Loucy (cell line): Measurements from ENCODE around the gene GPC5.

ENCODE experiments used
- EZH2phosphoT487 ChIP-seq: fragments of 200-600 bp; IDR thresholded peaks from 2 replicates; pipeline ENCODE4 v1.6.1; 2018; ENCODE audit warnings: antibody characterized with exemption, mild to moderate bottlenecking, moderate library complexity, borderline replicate concordance
- TF ChIP-seq, protein P1 (sequence below): fragments of 200-600 bp; sonication (generic); conservative IDR thresholded peaks from 2 replicates; pipeline ENCODE4 v1.5.1; 2014; ENCODE audit warnings: mild to moderate bottlenecking, antibody characterized with exemption, low read length

DNA sequence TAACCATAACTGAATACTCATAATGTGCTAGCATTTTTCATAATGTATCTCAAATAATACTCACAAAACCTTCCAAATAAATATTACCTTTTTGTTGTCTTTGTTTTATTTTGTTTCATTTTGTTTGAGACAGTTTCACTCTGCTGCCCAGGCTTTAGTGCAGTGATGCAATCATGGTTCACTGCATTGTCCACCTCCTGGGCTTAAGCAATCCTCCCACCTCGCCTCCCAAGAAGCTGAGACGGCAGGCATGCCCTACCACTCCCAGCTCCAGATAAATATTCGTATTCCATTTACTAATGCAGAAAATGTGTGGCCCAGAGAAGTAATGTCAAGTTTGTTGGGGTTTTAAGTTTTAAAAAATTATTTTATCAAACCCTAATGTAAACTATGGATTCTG is 739.1 kb downstream of the GPC5 start:
- TF ChIP-seq, protein P1, sequence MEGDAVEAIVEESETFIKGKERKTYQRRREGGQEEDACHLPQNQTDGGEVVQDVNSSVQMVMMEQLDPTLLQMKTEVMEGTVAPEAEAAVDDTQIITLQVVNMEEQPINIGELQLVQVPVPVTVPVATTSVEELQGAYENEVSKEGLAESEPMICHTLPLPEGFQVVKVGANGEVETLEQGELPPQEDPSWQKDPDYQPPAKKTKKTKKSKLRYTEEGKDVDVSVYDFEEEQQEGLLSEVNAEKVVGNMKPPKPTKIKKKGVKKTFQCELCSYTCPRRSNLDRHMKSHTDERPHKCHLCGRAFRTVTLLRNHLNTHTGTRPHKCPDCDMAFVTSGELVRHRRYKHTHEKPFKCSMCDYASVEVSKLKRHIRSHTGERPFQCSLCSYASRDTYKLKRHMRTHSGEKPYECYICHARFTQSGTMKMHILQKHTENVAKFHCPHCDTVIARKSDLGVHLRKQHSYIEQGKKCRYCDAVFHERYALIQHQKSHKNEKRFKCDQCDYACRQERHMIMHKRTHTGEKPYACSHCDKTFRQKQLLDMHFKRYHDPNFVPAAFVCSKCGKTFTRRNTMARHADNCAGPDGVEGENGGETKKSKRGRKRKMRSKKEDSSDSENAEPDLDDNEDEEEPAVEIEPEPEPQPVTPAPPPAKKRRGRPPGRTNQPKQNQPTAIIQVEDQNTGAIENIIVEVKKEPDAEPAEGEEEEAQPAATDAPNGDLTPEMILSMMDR, result no peak
- no peak for TF ChIP-seq EZH2phosphoT487
